ENCODE data around the gene KRTAP10-11. TPM values are rescaled to one million over a fixed set of nuclear protein-coding genes. Genes with fewer than 3 reads are reported as not detected.
"Not testable (repeated sequence)": the region's sequence is repeated elsewhere in the genome, so short reads cannot be mapped to it uniquely, and the experiment has no call there.

The KRTAP10-11 gene, protein sequence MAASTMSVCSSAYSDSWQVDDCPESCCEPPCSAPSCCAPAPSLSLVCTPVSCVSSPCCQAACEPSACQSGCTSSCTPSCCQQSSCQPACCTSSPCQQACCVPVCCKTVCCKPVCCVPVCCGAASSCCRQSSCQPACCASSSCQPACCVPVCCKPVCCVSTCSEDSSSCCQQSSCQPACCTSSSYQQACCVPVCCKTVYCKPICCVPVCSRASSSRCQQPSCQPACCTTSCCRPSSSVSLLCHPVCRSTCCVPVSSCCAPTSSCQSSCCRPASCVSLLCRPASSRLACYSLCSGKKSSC
- not detected for total RNA-seq (ENCODE audit: unreplicated experiment)
- long read RNA-seq = 0 reads

- not testable (repeated sequence) for H3K4me1 Mint-ChIP-seq (ENCODE audit: low read depth, unreplicated experiment); H3K27me3 Mint-ChIP-seq (ENCODE audit: unreplicated experiment)
- peak; percentile 49 for DNase-seq
- Mint-ChIP-seq H3K36me3 (ENCODE audit: unreplicated experiment) (peaks cover 16% of the 10 kb centered on the region), H3K4me3 (ENCODE audit: unreplicated experiment) (peak within 1 kb of the TSS; percentile 15), H3K9me3 (ENCODE audit: unreplicated experiment) (peaks cover 22% of the 10 kb centered on the region), H3K27ac (ENCODE audit: unreplicated experiment) (peak within 1 kb of the TSS; percentile 64)
- TF ChIP-seq CTCF (IDR thresholded peaks at IDR 0.05; ENCODE audit: partially characterized antibody, unreplicated experiment) = peak; percentile 31
Observed at GRCh38 chr21:44646366-44647221, at the start of gene KRTAP10-11. Gene KRTAP10-11 (plus strand): TSS chr21:44646414. CDS start chr21:44646459, 45 bp downstream.

DNA sequence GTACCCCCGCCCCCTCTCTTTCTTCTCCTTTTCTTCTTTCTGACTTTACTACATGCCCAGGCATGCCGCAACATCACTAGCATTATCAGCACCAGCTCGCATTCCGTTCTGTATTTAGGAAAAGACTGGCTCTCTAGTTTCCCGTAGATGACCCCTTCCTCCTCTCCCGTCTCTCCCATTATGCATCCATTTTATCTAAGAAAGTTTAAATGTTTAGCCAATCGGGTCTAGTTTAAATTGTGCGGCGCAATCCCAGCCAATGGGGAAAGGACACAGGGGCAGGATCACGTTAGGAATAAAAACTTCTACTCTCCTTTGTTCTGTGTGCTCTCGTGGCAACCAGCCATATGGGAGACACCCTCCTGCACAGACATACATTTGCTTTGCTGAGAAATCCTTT is 48.2 kb upstream of the KRTAP10-11 start:
- peak overlapping the region; percentile 53 for H3K27ac Mint-ChIP-seq (ENCODE audit: unreplicated experiment)
- H3K36me3 Mint-ChIP-seq (ENCODE audit: unreplicated experiment) = peaks cover 6% of the 10 kb centered on the region
- peaks cover 10% of the 10 kb centered on the region for H3K4me1 Mint-ChIP-seq (ENCODE audit: low read depth, unreplicated experiment)
- no peak overlapping the region for H3K4me3 Mint-ChIP-seq (ENCODE audit: unreplicated experiment)
- no peak for DNase-seq
- no peak for TF ChIP-seq CTCF (IDR thresholded peaks at IDR 0.05; ENCODE audit: partially characterized antibody, unreplicated experiment)
- H3K27me3 Mint-ChIP-seq (ENCODE audit: unreplicated experiment) = peaks cover 4% of the 10 kb centered on the region
- H3K9me3 Mint-ChIP-seq (ENCODE audit: unreplicated experiment) = peaks cover 12% of the 10 kb centered on the region

DNA sequence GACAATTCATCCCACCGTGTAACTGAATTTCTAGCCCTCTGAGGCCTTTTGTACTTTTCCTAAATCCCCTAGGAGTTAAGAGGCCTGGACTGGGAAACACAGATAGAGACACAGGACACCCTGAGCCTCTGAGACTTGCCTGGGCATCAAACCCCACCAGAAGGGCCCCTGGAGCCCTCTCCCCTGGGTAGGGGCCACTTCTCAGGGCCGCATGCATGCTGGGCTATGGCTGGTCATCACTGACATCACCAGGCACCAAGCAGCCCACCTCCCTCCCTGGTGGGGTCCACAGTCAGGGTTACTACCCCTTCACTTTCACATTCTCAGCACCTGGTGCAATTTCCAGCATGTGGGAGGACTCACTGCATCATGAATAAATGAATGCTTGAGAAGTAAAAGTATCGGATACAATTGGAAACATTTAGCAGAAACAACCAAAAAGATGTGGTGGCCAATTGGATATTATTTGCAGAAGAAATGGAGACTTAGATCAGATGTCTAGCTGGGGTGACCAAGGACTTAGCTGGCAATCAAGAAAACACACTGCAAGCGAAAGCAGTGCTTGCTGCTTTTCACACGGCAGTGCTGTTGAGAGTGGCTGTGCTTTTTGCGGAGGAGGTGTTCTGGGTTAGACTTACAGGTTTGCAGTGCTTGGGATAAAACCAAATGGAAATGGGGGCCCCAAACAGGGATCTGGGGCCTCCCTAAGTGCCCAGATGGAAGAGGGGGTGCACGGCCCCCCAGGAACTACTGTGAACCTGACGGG is 46.8 kb upstream of the KRTAP10-11 start:
- H3K36me3 Mint-ChIP-seq (ENCODE audit: unreplicated experiment) = peaks cover 6% of the 10 kb centered on the region
- no peak for DNase-seq
- H3K27ac Mint-ChIP-seq (ENCODE audit: unreplicated experiment) = peak overlapping the region; percentile 33
- peaks cover 2% of the 10 kb centered on the region for H3K27me3 Mint-ChIP-seq (ENCODE audit: unreplicated experiment)
- no peak overlapping the region for H3K4me3 Mint-ChIP-seq (ENCODE audit: unreplicated experiment)
- peaks cover 9% of the 10 kb centered on the region for H3K9me3 Mint-ChIP-seq (ENCODE audit: unreplicated experiment)
- peaks cover 3% of the 10 kb centered on the region for H3K4me1 Mint-ChIP-seq (ENCODE audit: low read depth, unreplicated experiment)
- TF ChIP-seq CTCF (IDR thresholded peaks at IDR 0.05; ENCODE audit: partially characterized antibody, unreplicated experiment) = no peak

GRCh38 chr21:44600118-44600978 is 45.9 kb upstream of the KRTAP10-11 start, which contains the start of gene KRTAP10-7:
Gene KRTAP10-7 (plus strand): TSS chr21:44600597. CDS start chr21:44600622, 25 bp downstream.
- not testable (repeated sequence) for H3K4me3 Mint-ChIP-seq (ENCODE audit: unreplicated experiment); H3K4me1 Mint-ChIP-seq (ENCODE audit: low read depth, unreplicated experiment); H3K36me3 Mint-ChIP-seq (ENCODE audit: unreplicated experiment); DNase-seq; H3K9me3 Mint-ChIP-seq (ENCODE audit: unreplicated experiment); H3K27me3 Mint-ChIP-seq (ENCODE audit: unreplicated experiment)
- H3K27ac Mint-ChIP-seq (ENCODE audit: unreplicated experiment) = peak within 1 kb of the TSS; percentile 33

DNA sequence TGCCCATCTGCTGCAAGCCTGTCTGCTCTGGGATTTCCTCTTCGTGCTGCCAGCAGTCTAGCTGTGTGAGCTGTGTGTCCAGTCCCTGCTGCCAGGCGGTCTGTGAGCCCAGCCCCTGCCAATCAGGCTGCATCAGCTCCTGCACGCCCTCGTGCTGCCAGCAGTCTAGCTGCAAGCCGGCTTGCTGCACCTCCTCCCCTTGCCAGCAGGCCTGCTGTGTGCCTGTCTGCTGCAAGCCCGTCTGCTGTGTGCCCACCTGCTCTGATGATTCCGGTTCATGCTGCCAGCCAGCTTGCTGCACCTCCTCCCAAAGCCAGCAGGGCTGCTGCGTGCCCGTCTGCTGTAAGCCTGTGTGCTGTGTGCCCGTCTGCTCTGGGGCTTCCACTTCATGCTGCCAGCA is 45.1 kb upstream of the KRTAP10-11 start:
- not testable (repeated sequence) for DNase-seq; H3K27me3 Mint-ChIP-seq (ENCODE audit: unreplicated experiment); H3K9me3 Mint-ChIP-seq (ENCODE audit: unreplicated experiment); H3K36me3 Mint-ChIP-seq (ENCODE audit: unreplicated experiment); H3K4me3 Mint-ChIP-seq (ENCODE audit: unreplicated experiment); H3K27ac Mint-ChIP-seq (ENCODE audit: unreplicated experiment); H3K4me1 Mint-ChIP-seq (ENCODE audit: low read depth, unreplicated experiment)
